Stromal cell of bone marrow (primary cell): ENCODE measurements around the gene EFHD2.
"Not testable (repeated sequence)": the region's sequence is repeated elsewhere in the genome, so short reads cannot be mapped to it uniquely, and the experiment has no call there.

ENCODE experiments used
- DNase-seq: peaks from one replicate; pipeline ENCODE4 v3.0.0-alpha.2; 2012; ENCODE audit warnings: low read depth

The EFHD2 gene

GRCh38 chr1:15412175-15412800 lies 2.6 kb downstream of the EFHD2 start:
- DNase-seq, result no peak

- no peak for DNase-seq
Measured at GRCh38 chr1:15412843-15413242, 3.2 kb downstream of the EFHD2 start.

GRCh38 chr1:15413563-15414444 lies 4.1 kb downstream of the EFHD2 start:
- no peak for DNase-seq

- DNase-seq, result no peak
Measured at GRCh38 chr1:15414445-15414983, 4.8 kb downstream of the EFHD2 start.

GRCh38 chr1:15417059-15417934 lies 7.6 kb downstream of the EFHD2 start:
- no peak for DNase-seq

GRCh38 chr1:15418806-15419515 lies 9.3 kb downstream of the EFHD2 start:
- no peak for DNase-seq

- DNase-seq, result no peak
Measured at GRCh38 chr1:15420853-15421465, 11.3 kb downstream of the EFHD2 start.

GRCh38 chr1:15422871-15423270 lies 13.2 kb downstream of the EFHD2 start:
- DNase-seq, result no peak

GRCh38 chr1:15423355-15424077 lies 13.8 kb downstream of the EFHD2 start:
- no peak for DNase-seq

GRCh38 chr1:15424146-15424667 lies 14.5 kb downstream of the EFHD2 start:
- no peak for DNase-seq

GRCh38 chr1:15424981-15425380 lies 15.3 kb downstream of the EFHD2 start:
- DNase-seq, result no peak

- no peak for DNase-seq
Measured at GRCh38 chr1:15425521-15425920, 15.8 kb downstream of the EFHD2 start.

GRCh38 chr1:15425958-15426357 lies 16.3 kb downstream of the EFHD2 start:
- no peak for DNase-seq

- no peak for DNase-seq
Measured at GRCh38 chr1:15426492-15427279, 17.0 kb downstream of the EFHD2 start.

- DNase-seq, result no peak
Measured at GRCh38 chr1:15427280-15427666, 17.6 kb downstream of the EFHD2 start.

GRCh38 chr1:15428252-15428651 lies 18.6 kb downstream of the EFHD2 start:
- DNase-seq, result not testable (repeated sequence)

- DNase-seq, result no peak
Measured at GRCh38 chr1:15428815-15429435, 19.2 kb downstream of the EFHD2 start.

- peak; percentile 52 for DNase-seq
Measured at GRCh38 chr1:15429701-15430149, 20.0 kb downstream of the EFHD2 start.
